Astrocyte (in vitro differentiated cells and primary cell): ENCODE data around the gene FAM25A. TPM values are rescaled to one million over a fixed set of nuclear protein-coding genes. Genes with fewer than 3 reads are reported as not detected.

ENCODE experiments used
- DNase-seq: peaks from one replicate; pipeline ENCODE4 v3.0.0-alpha.2; 2010; ENCODE audit warnings: low read depth
- FAIRE-seq: peaks from 2 replicates; lab custom pipeline; 2011; peaks lifted over from hg19 to GRCh38; lab: Jason Lieb, UNC
- H2AFZ ChIP-seq: 2 replicates; pipeline ENCODE4 v1.6.0; 2012; ENCODE audit warnings: low read depth, low read length, inconsistent platforms
- H3K27ac ChIP-seq: 2 replicates; pipeline ENCODE4 v1.5.1; 2011; ENCODE audit warnings: low read depth, low read length, inconsistent platforms
- H3K27me3 ChIP-seq: 2 replicates; pipeline ENCODE4 v1.6.0; 2011; ENCODE audit warnings: low read length, inconsistent platforms; ENCODE audit not compliant: insufficient read depth
- H3K36me3 ChIP-seq: 2 replicates; pipeline ENCODE4 v1.5.1; 2011; ENCODE audit warnings: low read length, inconsistent platforms; ENCODE audit not compliant: insufficient read depth
- H3K4me1 ChIP-seq: 2 replicates; pipeline ENCODE4 v1.5.1; 2011; ENCODE audit warnings: low read length, inconsistent platforms; ENCODE audit not compliant: insufficient read depth
- H3K4me2 ChIP-seq: 2 replicates; pipeline ENCODE4 v1.6.0; 2012; ENCODE audit warnings: low read length, inconsistent platforms
- H3K4me3 ChIP-seq: 2 replicates; pipeline ENCODE4 v1.5.1; 2011; ENCODE audit warnings: low read depth, mild to moderate bottlenecking, low read length, inconsistent platforms; ENCODE audit not compliant: insufficient read depth
- H3K79me2 ChIP-seq: 2 replicates; pipeline ENCODE4 v1.6.0; 2012; ENCODE audit warnings: mild to moderate bottlenecking, low read length, inconsistent platforms; ENCODE audit not compliant: insufficient read depth
- H3K9ac ChIP-seq: 2 replicates; pipeline ENCODE4 v1.6.0; 2012; ENCODE audit warnings: mild to moderate bottlenecking, low read length, inconsistent platforms
- H3K9me3 ChIP-seq: 2 replicates; pipeline ENCODE4 v1.5.1; 2012; ENCODE audit warnings: low read depth, mild to moderate bottlenecking, low read length, inconsistent platforms; ENCODE audit not compliant: insufficient read depth
- H4K20me1 ChIP-seq: 2 replicates; pipeline ENCODE4 v1.6.0; 2012; ENCODE audit warnings: low read length, inconsistent platforms; ENCODE audit not compliant: insufficient read depth
- H3K27ac Mint-ChIP-seq: one replicate; pipeline ENCODE4 v1.8.0; 2021; ENCODE audit warnings: mild to moderate bottlenecking, mixed read lengths; ENCODE audit not compliant: unreplicated experiment
- H3K27me3 Mint-ChIP-seq: one replicate; pipeline ENCODE4 v1.8.0; 2021; ENCODE audit warnings: low read depth, mixed read lengths; ENCODE audit not compliant: unreplicated experiment
- H3K36me3 Mint-ChIP-seq: one replicate; pipeline ENCODE4 v1.8.0; 2021; ENCODE audit warnings: low read depth, mixed read lengths; ENCODE audit not compliant: unreplicated experiment
- H3K4me1 Mint-ChIP-seq: one replicate; pipeline ENCODE4 v1.8.0; 2021; ENCODE audit warnings: low read depth, mixed read lengths; ENCODE audit not compliant: unreplicated experiment
- H3K4me3 Mint-ChIP-seq: one replicate; pipeline ENCODE4 v1.8.0; 2021; ENCODE audit warnings: mild to moderate bottlenecking, moderate library complexity, mixed read lengths; ENCODE audit not compliant: unreplicated experiment
- H3K9me3 Mint-ChIP-seq: one replicate; pipeline ENCODE4 v1.8.0; 2021; ENCODE audit warnings: mild to moderate bottlenecking, mixed read lengths; ENCODE audit not compliant: unreplicated experiment
- CTCF ChIP-seq: IDR thresholded peaks from 2 replicates; pipeline ENCODE4 v1.5.1; 2011; ENCODE audit warnings: low read depth, mild to moderate bottlenecking, inconsistent platforms, low read length, moderate library complexity; ENCODE audit not compliant: insufficient read depth
- EZH2 ChIP-seq: IDR thresholded peaks from 2 replicates; pipeline ENCODE4 v1.6.1; 2012; ENCODE audit warnings: mild to moderate bottlenecking, low read length, inconsistent platforms; ENCODE audit not compliant: insufficient read depth
- total RNA-seq: library from RNA; stranded (reverse); gene quantifications from 2 replicates; pipeline ENCODE4 v1.2.1, GENCODE V29; 2021

Gene FAM25A
- total RNA-seq, 1 donor from 2014 or later: not detected

GRCh38 chr10:86972613-86973380 is 47.3 kb upstream of the FAM25A start:
- H3K36me3 ChIP-seq: no peaks in the 10 kb centered on the region
- no peaks in the 10 kb centered on the region for H4K20me1 ChIP-seq
- no peak overlapping the region for H2AFZ ChIP-seq
- peaks cover 37% of the 10 kb centered on the region for H3K4me1 ChIP-seq
- Mint-ChIP-seq H3K27me3 (peaks cover 24% of the 10 kb centered on the region), H3K4me1 (peaks cover 9% of the 10 kb centered on the region), H3K27ac (no peak overlapping the region), H3K4me3 (no peak overlapping the region), H3K36me3 (no peaks in the 10 kb centered on the region), H3K9me3 (no peaks in the 10 kb centered on the region)
- H3K79me2 ChIP-seq: no peaks in the 10 kb centered on the region
- no peaks in the 10 kb centered on the region for H3K27me3 ChIP-seq
- no peaks in the 10 kb centered on the region for H3K9me3 ChIP-seq
- H3K4me3 ChIP-seq: no peak overlapping the region
- H3K9ac ChIP-seq: no peak overlapping the region
- TF ChIP-seq EZH2 (no peak), CTCF (no peak)
- DNase-seq (no peak), FAIRE-seq (no peak)
- no peak overlapping the region for H3K4me2 ChIP-seq
- no peak overlapping the region for H3K27ac ChIP-seq

- no peak for FAIRE-seq
- H3K27ac ChIP-seq: no peak overlapping the region
- no peaks in the 10 kb centered on the region for H4K20me1 ChIP-seq
- TF ChIP-seq CTCF (no peak), EZH2 (no peak)
- no peak overlapping the region for H3K9ac ChIP-seq
- H2AFZ ChIP-seq: no peak overlapping the region
- Mint-ChIP-seq H3K27ac (no peak overlapping the region), H3K36me3 (no peaks in the 10 kb centered on the region), H3K4me3 (no peak overlapping the region), H3K9me3 (no peaks in the 10 kb centered on the region), H3K27me3 (peaks cover 24% of the 10 kb centered on the region), H3K4me1 (peaks cover 14% of the 10 kb centered on the region)
- no peak for DNase-seq
- no peaks in the 10 kb centered on the region for H3K27me3 ChIP-seq
- H3K4me1 ChIP-seq: peaks cover 24% of the 10 kb centered on the region
- no peaks in the 10 kb centered on the region for H3K36me3 ChIP-seq
- H3K9me3 ChIP-seq: no peaks in the 10 kb centered on the region
- no peak overlapping the region for H3K4me2 ChIP-seq
- H3K79me2 ChIP-seq: no peaks in the 10 kb centered on the region
- no peak overlapping the region for H3K4me3 ChIP-seq
Measured at GRCh38 chr10:86974484-86974883, 45.6 kb upstream of the FAM25A start.
